RWPE2 (cell line): Measurements from ENCODE around the gene ABHD8.
A peak's percentile ranks its signal among the peaks of the same experiment; 100 is the strongest.

ENCODE experiments used
- ATAC-seq: fragments of 200-7000 bp; cut with Tn5 transposase; 3 replicates; pipeline ENCODE4 v1.9.1; 2021; ENCODE audit warnings: low read depth
- DNase-seq: peaks from one replicate; pipeline ENCODE4 v3.0.0-alpha.2; 2020; ENCODE audit warnings: low spot score
- H3K27ac ChIP-seq: fragments of 450-650 bp; 2 replicates; pipeline ENCODE4 v1.5.1; 2017; ENCODE audit warnings: mild to moderate bottlenecking; ENCODE audit not compliant: poor library complexity, severe bottlenecking
- H3K27me3 ChIP-seq: fragments of 250-450 bp; sonication (Bioruptor Pico); 2 replicates; pipeline ENCODE4 v1.5.1; 2021; ENCODE audit warnings: mild to moderate bottlenecking, moderate library complexity; ENCODE audit not compliant: insufficient read depth, poor library complexity, severe bottlenecking
- H3K36me3 ChIP-seq: fragments of 250-450 bp; sonication (Bioruptor Pico); 2 replicates; pipeline ENCODE4 v1.5.1; 2020; ENCODE audit warnings: low read depth, mild to moderate bottlenecking, moderate library complexity
- H3K4me1 ChIP-seq: fragments of 250-450 bp; sonication (Bioruptor Pico); 2 replicates; pipeline ENCODE4 v1.5.1; 2021; ENCODE audit warnings: mild to moderate bottlenecking, moderate library complexity; ENCODE audit not compliant: insufficient read depth, poor library complexity, severe bottlenecking
- H3K4me3 ChIP-seq: fragments of 250-450 bp; sonication (Bioruptor Pico); 2 replicates; pipeline ENCODE4 v1.5.1; 2021; ENCODE audit warnings: mild to moderate bottlenecking, moderate library complexity; ENCODE audit not compliant: severe bottlenecking
- H3K9me3 ChIP-seq: fragments of 250-450 bp; sonication (Bioruptor Pico); 2 replicates; pipeline ENCODE4 v1.5.1; 2021; ENCODE audit warnings: mild to moderate bottlenecking, moderate library complexity; ENCODE audit not compliant: severe bottlenecking
- CTCF ChIP-seq: fragments of 450-650 bp; IDR thresholded peaks from one replicate; pipeline ENCODE4 v1.5.1; 2017; ENCODE audit warnings: mild to moderate bottlenecking, moderate library complexity; ENCODE audit not compliant: poor library complexity, severe bottlenecking

ABHD8 gene

GRCh38 chr19:17254636-17255035 lies 48.6 kb downstream of the ABHD8 start:
- DNase-seq (no peak), ATAC-seq (no peak)
- Histone ChIP-seq H3K4me1 (peaks cover 3% of the 10 kb centered on the region), H3K4me3 (no peak overlapping the region), H3K27ac (no peak overlapping the region), H3K36me3 (no peaks in the 10 kb centered on the region), H3K9me3 (no peaks in the 10 kb centered on the region), H3K27me3 (no peaks in the 10 kb centered on the region)
- no peak for TF ChIP-seq CTCF

- Histone ChIP-seq H3K27me3 (no peaks in the 10 kb centered on the region), H3K9me3 (no peaks in the 10 kb centered on the region), H3K36me3 (no peaks in the 10 kb centered on the region), H3K27ac (peak overlapping the region; percentile 84), H3K4me3 (no peak overlapping the region), H3K4me1 (peaks cover 39% of the 10 kb centered on the region)
- DNase-seq: no peak
- TF ChIP-seq CTCF: no peak
- no peak for ATAC-seq
Measured at GRCh38 chr19:17249887-17250548, 53.2 kb downstream of the ABHD8 start.

GRCh38 chr19:17248011-17248776 lies 55.0 kb downstream of the ABHD8 start:
- no peak for TF ChIP-seq CTCF
- peak; percentile 67 for ATAC-seq
- peak overlapping the region; percentile 84 for H3K27ac ChIP-seq
- DNase-seq: no peak
- H3K4me1 ChIP-seq: peaks cover 39% of the 10 kb centered on the region
- no peak overlapping the region for H3K4me3 ChIP-seq
- no peaks in the 10 kb centered on the region for H3K9me3 ChIP-seq
- H3K36me3 ChIP-seq: no peaks in the 10 kb centered on the region
- no peaks in the 10 kb centered on the region for H3K27me3 ChIP-seq

- ATAC-seq (peak; percentile 2; the same call in 1 of the 3 replicates), DNase-seq (no peak)
- Histone ChIP-seq H3K27me3 (no peaks in the 10 kb centered on the region), H3K27ac (peak overlapping the region; percentile 84), H3K4me3 (peak overlapping the region; percentile 29), H3K4me1 (peaks cover 39% of the 10 kb centered on the region), H3K36me3 (no peaks in the 10 kb centered on the region; the same call in 1 of the 2 replicates), H3K9me3 (no peaks in the 10 kb centered on the region)
- TF ChIP-seq CTCF: no peak
Measured at GRCh38 chr19:17246681-17247425, 56.4 kb downstream of the ABHD8 start.
